Esophagus muscularis mucosa (tissue), 4 donors: Measurements from ENCODE around the gene WT1. TPM values are rescaled to one million over a fixed set of nuclear protein-coding genes. Genes with fewer than 3 reads are reported as not detected.
"Not testable (repeated sequence)": the region's sequence is repeated elsewhere in the genome, so short reads cannot be mapped to it uniquely, and the experiment has no call there.

ENCODE experiments used
- DNase-seq: peaks from one replicate; pipeline ENCODE4 v3.0.0-alpha.2; 2017; ENCODE audit errors: extremely low spot score
- H3K27ac ChIP-seq, 4 donors: fragments of 200-600 bp; sonication (generic); replicated peaks in 1 of 4; 1 replicate in 3 of 4; 2 replicates in 1 of 4; pipeline ENCODE4 v1.5.1; 2016 to 2019; ENCODE audit warnings: mild to moderate bottlenecking in 1 of 4
- H3K27me3 ChIP-seq, 4 donors: fragments of 200-600 bp; sonication (generic); one replicate each; pipeline versions ENCODE4 v1.5.1 to v1.6.0; 2016 to 2019
- H3K36me3 ChIP-seq, 4 donors: fragments of 200-600 bp; sonication (generic); one replicate each; pipeline ENCODE4 v1.5.1; 2016 to 2019
- H3K4me1 ChIP-seq, 4 donors: fragments of 200-600 bp; sonication (generic); one replicate each; pipeline ENCODE4 v1.5.1; 2016 to 2019
- H3K4me3 ChIP-seq, 4 donors: fragments of 200-600 bp; sonication (generic); 1 replicate in 2 of 4; 2 replicates in 2 of 4; pipeline ENCODE4 v1.5.1; 2016 to 2019; ENCODE audit warnings: mild to moderate bottlenecking in 4 of 4, moderate library complexity in 1 of 4
- H3K9me3 ChIP-seq, 4 donors: fragments of 200-600 bp; sonication (generic); 1 replicate in 3 of 4; 2 replicates in 1 of 4; pipeline ENCODE4 v1.5.1; 2016 to 2019
- CTCF ChIP-seq, 3 experiments: fragments of 200-600 bp in 2 of 3; fragments of 450-650 bp in 1 of 3; sonication (generic) in 2 of 3; IDR thresholded peaks; one replicate each; pipeline ENCODE4 v1.5.1; 2017 to 2019; ENCODE audit warnings: antibody characterized with exemption in 3 of 3, mild to moderate bottlenecking in 2 of 3, moderate library complexity in 1 of 3
- EP300 ChIP-seq: sonication (generic); formaldehyde crosslinking; IDR thresholded peaks from one replicate; pipeline ENCODE4 v1.6.1; 2017; ENCODE audit warnings: antibody characterized with exemption
- POLR2A ChIP-seq: fragments of 450-650 bp; IDR thresholded peaks from one replicate; pipeline ENCODE4 v1.6.1; 2017; ENCODE audit warnings: antibody characterized with exemption, moderate library complexity, mild to moderate bottlenecking, low read depth
- POLR2AphosphoS5 ChIP-seq, 2 donors: sonication (generic); formaldehyde crosslinking; IDR thresholded peaks; one replicate each; pipeline ENCODE4 v1.6.1; 2017; ENCODE audit warnings: antibody characterized with exemption in 2 of 2
- WGBS: methylation state at CpG from one replicate; pipeline ENCODE4 v1.1.5; 2018; 5-methylcytosine and 5-hydroxymethylcytosine counted together
- intact Hi-C: fragments of 100-400 bp; cut with DNase I; formaldehyde crosslinking; loops from one replicate; pipeline ENCODE4 v1.15.1; 2023
- total RNA-seq, 4 donors: library from RNA; depleted of rRNA; stranded (reverse); fragments of >200 nt; gene quantifications; one replicate each; pipeline versions ENCODE4 v1.1.0 to v1.2.1, GENCODE V29; 2016

The WT1 gene
- total RNA-seq, 4 donors from 2014 or later, result 0.42 to 3.5 (median 3.1) TPM; not detected in 1

DNA sequence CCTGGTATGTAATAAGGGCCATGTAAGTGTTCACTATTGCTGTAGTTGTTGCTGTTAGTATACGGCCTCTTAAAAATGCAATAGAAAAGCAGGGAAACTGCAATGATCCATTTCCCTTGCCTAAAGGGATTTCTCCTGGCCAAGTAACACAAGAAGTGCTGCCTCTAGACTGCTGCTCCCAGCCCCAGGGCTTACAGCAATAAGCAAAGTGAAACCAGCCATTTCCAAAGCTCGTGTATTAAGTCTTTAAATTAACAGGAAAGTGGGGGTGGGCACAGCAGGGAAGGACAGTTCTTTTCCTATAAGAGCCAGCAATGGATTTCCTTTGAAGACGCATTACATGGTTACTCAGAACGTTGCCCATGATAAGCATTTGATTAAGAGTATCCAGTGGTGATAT lies 36.9 kb upstream of the WT1 start:
- intact Hi-C loops, result no loop called here
- TF ChIP-seq POLR2A (no peak), EP300 (no peak), POLR2AphosphoS5 (IDR thresholded peaks at IDR 0.05) (no peak), CTCF (IDR thresholded peaks at IDR 0.05) (no peak)
- no peaks in the 10 kb centered on the region for H3K4me1 ChIP-seq
- no peaks in the 10 kb centered on the region for H3K27me3 ChIP-seq
- H3K36me3 ChIP-seq, result no peaks in the 10 kb centered on the region
- no peaks in the 10 kb centered on the region for H3K9me3 ChIP-seq
- whole genome bisulfite sequencing, result 74% methylated on average over 4 of the region's 4 CpGs
- no peak overlapping the region for H3K27ac ChIP-seq
- no peak overlapping the region for H3K4me3 ChIP-seq
- no peak for DNase-seq

DNA sequence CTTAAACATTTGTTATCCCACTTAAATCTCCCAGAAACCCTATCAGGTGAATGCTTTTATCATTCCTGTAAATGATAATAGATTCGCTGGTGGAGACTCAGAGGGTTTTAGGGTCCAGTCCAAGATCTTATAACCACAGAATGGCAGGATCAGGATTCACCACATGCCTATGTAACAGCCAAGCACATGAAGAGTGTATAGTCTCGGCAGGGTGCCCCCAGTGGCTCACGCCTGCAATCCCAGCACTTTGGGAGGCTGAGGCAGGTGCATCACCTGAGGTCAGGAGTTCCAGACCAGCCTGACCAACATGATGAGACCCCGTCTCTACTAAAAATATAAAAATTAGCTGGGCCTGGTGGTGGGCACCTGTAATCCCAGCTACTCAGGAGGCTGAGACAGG lies 36.2 kb upstream of the WT1 start:
- 87% methylated on average over 4 of the region's 4 CpGs for WGBS
- DNase-seq, H3K36me3 ChIP-seq, H3K9me3 ChIP-seq, H3K4me1 ChIP-seq, H3K27me3 ChIP-seq, H3K4me3 ChIP-seq, H3K27ac ChIP-seq, intact Hi-C loops: not testable (repeated sequence)

DNA sequence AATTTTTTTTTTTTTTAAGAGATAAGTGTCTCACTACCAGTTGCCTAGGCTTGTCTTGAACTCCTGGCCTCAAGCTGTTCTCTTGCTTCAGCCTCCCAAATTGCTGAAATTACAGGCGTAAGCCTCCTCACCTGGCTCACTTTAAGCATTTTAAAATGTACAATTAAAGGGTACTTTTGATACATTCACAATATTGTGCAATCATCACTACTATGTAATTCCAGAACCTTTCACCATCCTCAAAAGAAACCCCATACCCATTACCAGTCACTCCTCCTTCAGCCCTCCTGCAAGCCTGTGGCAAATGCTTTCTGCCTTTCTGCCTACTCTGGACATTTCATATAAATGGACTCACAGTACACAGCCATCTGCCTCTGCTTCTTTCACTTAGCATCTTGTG lies 34.5 kb upstream of the WT1 start:
- 94% methylated on average over 1 of the region's 1 CpG for WGBS
- no peak for DNase-seq
- intact Hi-C loops, result no loop called here
- no peak overlapping the region for H3K27ac ChIP-seq
- no peaks in the 10 kb centered on the region for H3K4me1 ChIP-seq
- no peaks in the 10 kb centered on the region for H3K36me3 ChIP-seq
- TF ChIP-seq POLR2AphosphoS5 (IDR thresholded peaks at IDR 0.05) (no peak), CTCF (IDR thresholded peaks at IDR 0.05) (no peak), EP300 (no peak), POLR2A (no peak)
- H3K4me3 ChIP-seq, result no peak overlapping the region
- peaks cover 0 to 12% (median 0%) of the 10 kb centered on the region in 4 donors for H3K27me3 ChIP-seq
- H3K9me3 ChIP-seq, result no peaks in the 10 kb centered on the region

- Histone ChIP-seq H3K9me3 (no peaks in the 10 kb centered on the region), H3K4me3 (no peak overlapping the region), H3K27me3 (peaks cover 0 to 12% (median 0%) of the 10 kb centered on the region in 4 donors), H3K27ac (no peak overlapping the region), H3K36me3 (no peaks in the 10 kb centered on the region), H3K4me1 (no peaks in the 10 kb centered on the region)
- intact Hi-C loops, result no loop called here
- no peak for TF ChIP-seq POLR2AphosphoS5 (IDR thresholded peaks at IDR 0.05)
- no peak for TF ChIP-seq POLR2A
- TF ChIP-seq EP300, result no peak
- no peak for TF ChIP-seq CTCF (IDR thresholded peaks at IDR 0.05)
- WGBS, result 66% methylated on average over 5 of the region's 5 CpGs
- DNase-seq, result no peak
Observed at GRCh38 chr11:32466279-32466915, 31.1 kb upstream of the WT1 start.

- TF ChIP-seq POLR2AphosphoS5 (IDR thresholded peaks at IDR 0.05) (no peak), CTCF (IDR thresholded peaks at IDR 0.05) (no peak), POLR2A (no peak), EP300 (no peak)
- Histone ChIP-seq H3K27ac (no peak overlapping the region), H3K9me3 (no peaks in the 10 kb centered on the region), H3K4me3 (no peak overlapping the region), H3K36me3 (no peaks in the 10 kb centered on the region), H3K27me3 (peaks cover 0 to 12% (median 0%) of the 10 kb centered on the region in 4 donors), H3K4me1 (no peaks in the 10 kb centered on the region)
- WGBS, result 88% methylated on average over 2 of the region's 2 CpGs
- no peak for DNase-seq
- intact Hi-C loops, result no loop called here
Observed at GRCh38 chr11:32464078-32464477, 28.7 kb upstream of the WT1 start.
